Testis (tissue), 2 donors: ENCODE measurements around the gene LRRN2.

Experiments used
- CTCF ChIP-seq, 3 experiments: fragments of 450-650 bp in 2 of 3; fragments of 200-600 bp in 1 of 3; sonication (generic) in 1 of 3; IDR thresholded peaks; one replicate each; pipeline ENCODE4 v1.5.1; 2016 to 2019; ENCODE audit warnings: antibody characterized with exemption in 3 of 3, mild to moderate bottlenecking in 2 of 3, moderate library complexity in 1 of 3
- POLR2A ChIP-seq: fragments of 450-650 bp; IDR thresholded peaks from one replicate; pipeline ENCODE4 v1.6.1; 2017; ENCODE audit warnings: antibody characterized with exemption, mild to moderate bottlenecking, moderate library complexity

- no peak for TF ChIP-seq CTCF (IDR thresholded peaks at IDR 0.05)
- no peak for TF ChIP-seq POLR2A
These were observed 86.4 kb downstream of the LRRN2 start for GRCh38 chr1:204599098-204599497.
